ENCODE measurements around the gene GRIN3B.

- TF ChIP-seq POLR2AphosphoS5 (IDR thresholded peaks at IDR 0.05; ENCODE audit: low read depth, low read length) (no peak), POLR2A (IDR thresholded peaks at IDR 0.05; ENCODE audit: low read depth, low read length) (no peak), SPI1 (IDR thresholded peaks at IDR 0.05; ENCODE audit: low read depth, low read length) (no peak), POU2F2 (IDR thresholded peaks at IDR 0.05; ENCODE audit: low read depth, low read length) (no peak), TAF1 (IDR thresholded peaks at IDR 0.05; ENCODE audit: low read depth, low read length) (no peak), PAX5 (IDR thresholded peaks at IDR 0.05; ENCODE audit: insufficient read depth, low read length, severe bottlenecking) (no peak)
Observed at GRCh38 chr19:1047696-1048147, 47.5 kb downstream of the GRIN3B start.

All from GM12891 (cell line).